ENCODE data around the gene ACADVL. TPM values are rescaled to one million over a fixed set of nuclear protein-coding genes. Genes with fewer than 3 reads are reported as not detected.
"Not testable (repeated sequence)": the region's sequence is repeated elsewhere in the genome, so short reads cannot be mapped to it uniquely, and the experiment has no call there.

ACADVL gene
- total RNA-seq (1,000 to 10,000 TPM in 1 of 2 donors, 100 to 1,000 TPM in 1; 185 to 1,110 TPM), polyA plus RNA-seq (1,000 to 10,000 TPM; 1,107 to 1,301 TPM)

DNA sequence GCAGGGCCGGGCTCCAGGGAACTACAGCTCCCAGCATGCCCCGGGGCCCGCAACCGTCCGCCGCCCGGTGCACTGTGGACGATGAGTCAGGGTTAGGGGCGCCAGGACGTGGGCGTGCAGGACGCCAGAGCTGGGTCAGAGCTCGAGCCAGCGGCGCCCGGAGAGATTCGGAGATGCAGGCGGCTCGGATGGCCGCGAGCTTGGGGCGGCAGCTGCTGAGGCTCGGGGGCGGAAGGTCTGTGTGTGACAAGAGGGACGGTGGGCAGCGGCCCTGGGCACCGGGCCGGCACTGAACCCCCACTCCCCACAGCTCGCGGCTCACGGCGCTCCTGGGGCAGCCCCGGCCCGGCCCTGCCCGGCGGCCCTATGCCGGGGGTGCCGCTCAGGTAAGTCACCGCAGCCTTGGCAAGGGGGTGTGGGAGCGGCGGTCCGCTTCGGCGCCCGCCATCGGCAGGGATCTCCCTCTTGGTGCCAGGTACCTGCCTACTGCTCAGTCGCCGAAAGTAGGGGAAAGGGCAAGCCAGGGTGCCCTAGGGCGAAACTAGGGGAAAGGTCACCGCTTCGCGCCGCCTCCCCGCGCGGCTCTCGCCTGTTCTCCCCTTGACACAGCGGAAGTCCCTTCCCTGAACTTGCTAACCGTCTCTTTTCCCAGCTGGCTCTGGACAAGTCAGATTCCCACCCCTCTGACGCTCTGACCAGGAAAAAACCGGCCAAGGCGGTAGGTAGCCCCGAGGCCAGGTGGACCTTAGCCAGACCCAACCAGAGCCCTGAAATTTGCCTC lies at the start of gene ACADVL, which contains the start of gene DLG4:
Gene ACADVL (plus strand): TSS at position 127 of the 781 bp plus-strand sequence. CDS start 47 bp downstream, at position 174.
Gene DLG4 (minus strand): TSS at position 25 of the 781 bp plus-strand sequence.
- Histone ChIP-seq H3K9me3 (ENCODE audit: control insufficient read depth in 4 of 4, low read length in 3 of 4) (no peaks in the 10 kb centered on the region), H3K9ac (ENCODE audit: low read depth in 1 of 2, low read length in 2 of 2) (peak within 1 kb of the TSS; percentile 78 to 79), H3K4me1 (ENCODE audit: control insufficient read depth in 4 of 4, insufficient read depth in 4 of 4, low read length in 3 of 4) (peaks cover 12 to 60% (median 46%) of the 10 kb centered on the region in 4 donors), H3K36me3 (ENCODE audit: control insufficient read depth in 4 of 4, insufficient read depth in 3 of 4, low read depth in 1 of 4, low read length in 3 of 4) (peaks cover 11 to 40% (median 27%) of the 10 kb centered on the region in 4 donors), H3K27ac (ENCODE audit: low read depth in 1 of 2, low read length in 2 of 2) (peak within 1 kb of the TSS; percentile 99), H3K4me3 (ENCODE audit: low read depth in 1 of 3, low read length in 3 of 3) (peak within 1 kb of the TSS; percentile 79 to 82 (median 82)), H3K27me3 (ENCODE audit: control insufficient read depth in 4 of 4, insufficient read depth in 4 of 4, low read length in 3 of 4) (no peaks in the 10 kb centered on the region)
- TF ChIP-seq, protein P1, sequence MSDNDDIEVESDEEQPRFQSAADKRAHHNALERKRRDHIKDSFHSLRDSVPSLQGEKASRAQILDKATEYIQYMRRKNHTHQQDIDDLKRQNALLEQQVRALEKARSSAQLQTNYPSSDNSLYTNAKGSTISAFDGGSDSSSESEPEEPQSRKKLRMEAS (IDR thresholded peaks at IDR 0.05): peak; percentile 86
- TF ChIP-seq EGR1 (IDR thresholded peaks at IDR 0.05; ENCODE audit: low read depth in 2 of 2) (peak; percentile 92 to 99), HNF4G (IDR thresholded peaks at IDR 0.05) (peak; percentile 48), HNF4A (conservative IDR thresholded peaks at IDR 0.05) (peak; percentile 84 to 92), TAF1 (conservative IDR thresholded peaks at IDR 0.05) (peak; percentile 54), GABPA (IDR thresholded peaks at IDR 0.05 in 1 of 2, conservative IDR thresholded peaks at IDR 0.05 in 1 of 2) (peak in 1 of 2 donors; percentile 82), YY1 (IDR thresholded peaks at IDR 0.05) (peak; percentile 33), FOXA1 (IDR thresholded peaks at IDR 0.05) (peak; percentile 55), RXRA (IDR thresholded peaks at IDR 0.05) (peak; percentile 97 to 98), SP1 (IDR thresholded peaks at IDR 0.05) (peak; percentile 98), NR2F2 (IDR thresholded peaks at IDR 0.05) (peak; percentile 51), RAD21 (IDR thresholded peaks at IDR 0.05) (peak; percentile 9 to 28), FOXA2 (IDR thresholded peaks at IDR 0.05) (peak; percentile 39), JUND (IDR thresholded peaks at IDR 0.05) (peak; percentile 82 to 95)
- TF ChIP-seq, protein P2, sequence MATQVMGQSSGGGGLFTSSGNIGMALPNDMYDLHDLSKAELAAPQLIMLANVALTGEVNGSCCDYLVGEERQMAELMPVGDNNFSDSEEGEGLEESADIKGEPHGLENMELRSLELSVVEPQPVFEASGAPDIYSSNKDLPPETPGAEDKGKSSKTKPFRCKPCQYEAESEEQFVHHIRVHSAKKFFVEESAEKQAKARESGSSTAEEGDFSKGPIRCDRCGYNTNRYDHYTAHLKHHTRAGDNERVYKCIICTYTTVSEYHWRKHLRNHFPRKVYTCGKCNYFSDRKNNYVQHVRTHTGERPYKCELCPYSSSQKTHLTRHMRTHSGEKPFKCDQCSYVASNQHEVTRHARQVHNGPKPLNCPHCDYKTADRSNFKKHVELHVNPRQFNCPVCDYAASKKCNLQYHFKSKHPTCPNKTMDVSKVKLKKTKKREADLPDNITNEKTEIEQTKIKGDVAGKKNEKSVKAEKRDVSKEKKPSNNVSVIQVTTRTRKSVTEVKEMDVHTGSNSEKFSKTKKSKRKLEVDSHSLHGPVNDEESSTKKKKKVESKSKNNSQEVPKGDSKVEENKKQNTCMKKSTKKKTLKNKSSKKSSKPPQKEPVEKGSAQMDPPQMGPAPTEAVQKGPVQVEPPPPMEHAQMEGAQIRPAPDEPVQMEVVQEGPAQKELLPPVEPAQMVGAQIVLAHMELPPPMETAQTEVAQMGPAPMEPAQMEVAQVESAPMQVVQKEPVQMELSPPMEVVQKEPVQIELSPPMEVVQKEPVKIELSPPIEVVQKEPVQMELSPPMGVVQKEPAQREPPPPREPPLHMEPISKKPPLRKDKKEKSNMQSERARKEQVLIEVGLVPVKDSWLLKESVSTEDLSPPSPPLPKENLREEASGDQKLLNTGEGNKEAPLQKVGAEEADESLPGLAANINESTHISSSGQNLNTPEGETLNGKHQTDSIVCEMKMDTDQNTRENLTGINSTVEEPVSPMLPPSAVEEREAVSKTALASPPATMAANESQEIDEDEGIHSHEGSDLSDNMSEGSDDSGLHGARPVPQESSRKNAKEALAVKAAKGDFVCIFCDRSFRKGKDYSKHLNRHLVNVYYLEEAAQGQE (IDR thresholded peaks at IDR 0.05): peak; percentile 5
- TF ChIP-seq, protein P3, sequence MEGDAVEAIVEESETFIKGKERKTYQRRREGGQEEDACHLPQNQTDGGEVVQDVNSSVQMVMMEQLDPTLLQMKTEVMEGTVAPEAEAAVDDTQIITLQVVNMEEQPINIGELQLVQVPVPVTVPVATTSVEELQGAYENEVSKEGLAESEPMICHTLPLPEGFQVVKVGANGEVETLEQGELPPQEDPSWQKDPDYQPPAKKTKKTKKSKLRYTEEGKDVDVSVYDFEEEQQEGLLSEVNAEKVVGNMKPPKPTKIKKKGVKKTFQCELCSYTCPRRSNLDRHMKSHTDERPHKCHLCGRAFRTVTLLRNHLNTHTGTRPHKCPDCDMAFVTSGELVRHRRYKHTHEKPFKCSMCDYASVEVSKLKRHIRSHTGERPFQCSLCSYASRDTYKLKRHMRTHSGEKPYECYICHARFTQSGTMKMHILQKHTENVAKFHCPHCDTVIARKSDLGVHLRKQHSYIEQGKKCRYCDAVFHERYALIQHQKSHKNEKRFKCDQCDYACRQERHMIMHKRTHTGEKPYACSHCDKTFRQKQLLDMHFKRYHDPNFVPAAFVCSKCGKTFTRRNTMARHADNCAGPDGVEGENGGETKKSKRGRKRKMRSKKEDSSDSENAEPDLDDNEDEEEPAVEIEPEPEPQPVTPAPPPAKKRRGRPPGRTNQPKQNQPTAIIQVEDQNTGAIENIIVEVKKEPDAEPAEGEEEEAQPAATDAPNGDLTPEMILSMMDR (IDR thresholded peaks at IDR 0.05; ENCODE audit: low read depth, low read length, missing input control): no peak
- TF ChIP-seq, protein P4, sequence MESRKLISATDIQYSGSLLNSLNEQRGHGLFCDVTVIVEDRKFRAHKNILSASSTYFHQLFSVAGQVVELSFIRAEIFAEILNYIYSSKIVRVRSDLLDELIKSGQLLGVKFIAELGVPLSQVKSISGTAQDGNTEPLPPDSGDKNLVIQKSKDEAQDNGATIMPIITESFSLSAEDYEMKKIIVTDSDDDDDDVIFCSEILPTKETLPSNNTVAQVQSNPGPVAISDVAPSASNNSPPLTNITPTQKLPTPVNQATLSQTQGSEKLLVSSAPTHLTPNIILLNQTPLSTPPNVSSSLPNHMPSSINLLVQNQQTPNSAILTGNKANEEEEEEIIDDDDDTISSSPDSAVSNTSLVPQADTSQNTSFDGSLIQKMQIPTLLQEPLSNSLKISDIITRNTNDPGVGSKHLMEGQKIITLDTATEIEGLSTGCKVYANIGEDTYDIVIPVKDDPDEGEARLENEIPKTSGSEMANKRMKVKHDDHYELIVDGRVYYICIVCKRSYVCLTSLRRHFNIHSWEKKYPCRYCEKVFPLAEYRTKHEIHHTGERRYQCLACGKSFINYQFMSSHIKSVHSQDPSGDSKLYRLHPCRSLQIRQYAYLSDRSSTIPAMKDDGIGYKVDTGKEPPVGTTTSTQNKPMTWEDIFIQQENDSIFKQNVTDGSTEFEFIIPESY (IDR thresholded peaks at IDR 0.05): peak; percentile 49
- TF ChIP-seq, protein P5, sequence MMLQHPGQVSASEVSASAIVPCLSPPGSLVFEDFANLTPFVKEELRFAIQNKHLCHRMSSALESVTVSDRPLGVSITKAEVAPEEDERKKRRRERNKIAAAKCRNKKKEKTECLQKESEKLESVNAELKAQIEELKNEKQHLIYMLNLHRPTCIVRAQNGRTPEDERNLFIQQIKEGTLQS (IDR thresholded peaks at IDR 0.05): no peak
- under 1% methylated on average over 63 of the region's 63 CpGs for WGBS
- peak; percentile 84 for DNase-seq (ENCODE audit: low spot score)

DNA sequence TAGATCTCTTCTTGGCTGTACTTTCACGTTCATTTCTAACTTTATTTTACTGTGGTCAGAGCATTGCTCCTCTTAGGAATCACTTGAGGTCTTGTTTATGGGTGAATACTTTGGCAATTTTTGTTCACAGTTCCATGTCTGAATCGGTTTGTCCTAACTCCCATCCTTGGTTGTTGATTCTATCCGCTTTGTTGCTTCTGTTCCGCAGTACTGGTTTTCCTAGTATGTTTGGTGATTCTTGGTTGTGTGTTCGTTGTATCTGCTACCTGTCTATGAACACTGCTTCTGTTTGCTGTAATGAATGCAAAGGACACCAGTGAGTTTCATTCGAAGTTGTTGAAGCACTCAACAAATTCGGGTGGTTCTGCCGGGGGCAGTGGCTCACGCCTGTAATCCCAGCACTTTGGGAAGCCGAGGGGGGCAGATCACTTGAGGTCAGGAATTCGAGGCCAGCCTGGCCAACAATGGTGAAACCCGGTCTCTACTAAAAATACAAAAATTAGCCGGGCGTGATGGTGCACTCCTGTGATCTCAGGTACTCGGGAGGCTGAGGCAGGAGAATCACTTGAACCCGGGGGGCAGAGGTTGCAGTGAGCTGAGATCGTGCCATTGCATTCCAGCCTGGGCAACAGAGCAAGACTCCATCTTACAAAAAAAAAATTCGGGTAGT lies 47.1 kb upstream of the ACADVL start:
- Histone ChIP-seq H3K36me3 (ENCODE audit: control insufficient read depth in 4 of 4, insufficient read depth in 3 of 4, low read depth in 1 of 4, low read length in 3 of 4) (peaks cover 0 to 19% (median 0%) of the 10 kb centered on the region in 4 donors), H3K4me1 (ENCODE audit: control insufficient read depth in 4 of 4, insufficient read depth in 4 of 4, low read length in 3 of 4) (peaks cover 12 to 66% (median 41%) of the 10 kb centered on the region in 4 donors)
- H3K27me3 ChIP-seq (ENCODE audit: control insufficient read depth in 4 of 4, insufficient read depth in 4 of 4, low read length in 3 of 4); H3K4me3 ChIP-seq (ENCODE audit: low read depth in 1 of 3, low read length in 3 of 3); H3K9ac ChIP-seq (ENCODE audit: low read depth in 1 of 2, low read length in 2 of 2); H3K27ac ChIP-seq (ENCODE audit: low read depth in 1 of 2, low read length in 2 of 2); H3K9me3 ChIP-seq (ENCODE audit: control insufficient read depth in 4 of 4, low read length in 3 of 4); DNase-seq (ENCODE audit: low spot score): not testable (repeated sequence)
- WGBS: 79% methylated on average over 18 of the region's 18 CpGs

All from liver (tissue), 9 donors.